Measurements from ENCODE around the gene ANGPTL2.

- TF ChIP-seq EZH2phosphoT487 (IDR thresholded peaks at IDR 0.05; ENCODE audit: low read length), result no peak
- no peak for TF ChIP-seq CTCF (IDR thresholded peaks at IDR 0.05; ENCODE audit: low read length)
- no peak for TF ChIP-seq EZH2 (optimal IDR thresholded peaks at IDR 0.05; ENCODE audit: low read depth, low read length)
Measured at GRCh38 chr9:127155314-127155960, 33.0 kb upstream of the ANGPTL2 start.
